ENCODE data around the gene KRT72.

KRT72 gene

GRCh38 chr12:52546126-52546525, 55.1 kb downstream of the KRT72 start:
- Histone ChIP-seq H3K27ac (ENCODE audit: low read length) (no peak overlapping the region), H3K4me3 (ENCODE audit: low read length) (no peak overlapping the region), H3K9me3 (ENCODE audit: insufficient read depth, low read length) (no peaks in the 10 kb centered on the region), H3K9ac (ENCODE audit: low read length) (no peak overlapping the region), H3K4me2 (ENCODE audit: low read length) (no peak overlapping the region), H3K79me2 (ENCODE audit: low read length) (no peaks in the 10 kb centered on the region), H2AFZ (ENCODE audit: low read depth, low read length) (no peak overlapping the region), H4K20me1 (ENCODE audit: insufficient read depth, low read length) (no peaks in the 10 kb centered on the region), H3K36me3 (replicated peaks; ENCODE audit: low read depth, low read length) (no peaks in the 10 kb centered on the region), H3K4me1 (ENCODE audit: low read length) (peaks cover 19% of the 10 kb centered on the region), H3K27me3 (ENCODE audit: low read depth, low read length) (0 out of 2 replicates have a peak, but pooled peaks cover 10% of the 10 kb centered on the region)
- TF ChIP-seq CTCF (IDR thresholded peaks at IDR 0.05; ENCODE audit: low read depth, low read length): no peak
- no peak for TF ChIP-seq EZH2phosphoT487 (IDR thresholded peaks at IDR 0.05; ENCODE audit: low read depth)

GRCh38 chr12:52543985-52544883, 57.0 kb downstream of the KRT72 start:
- H3K4me2 ChIP-seq (ENCODE audit: low read length): no peak overlapping the region
- H3K27ac ChIP-seq (ENCODE audit: low read length): no peak overlapping the region
- no peak for TF ChIP-seq CTCF (IDR thresholded peaks at IDR 0.05; ENCODE audit: low read depth, low read length)
- no peak for TF ChIP-seq EZH2phosphoT487 (IDR thresholded peaks at IDR 0.05; ENCODE audit: low read depth)
- peaks cover 19% of the 10 kb centered on the region for H3K4me1 ChIP-seq (ENCODE audit: low read length)
- H3K27me3 ChIP-seq (ENCODE audit: low read depth, low read length): no peaks in the 10 kb centered on the region
- H3K9me3 ChIP-seq (ENCODE audit: insufficient read depth, low read length): no peaks in the 10 kb centered on the region
- no peak overlapping the region for H3K9ac ChIP-seq (ENCODE audit: low read length)
- no peaks in the 10 kb centered on the region for H3K79me2 ChIP-seq (ENCODE audit: low read length)
- H3K4me3 ChIP-seq (ENCODE audit: low read length): no peak overlapping the region
- H2AFZ ChIP-seq (ENCODE audit: low read depth, low read length): no peak overlapping the region
- H4K20me1 ChIP-seq (ENCODE audit: insufficient read depth, low read length): no peaks in the 10 kb centered on the region
- no peaks in the 10 kb centered on the region for H3K36me3 ChIP-seq (replicated peaks; ENCODE audit: low read depth, low read length)

- Histone ChIP-seq H3K4me1 (ENCODE audit: low read length) (peaks cover 13% of the 10 kb centered on the region), H3K36me3 (replicated peaks; ENCODE audit: low read depth, low read length) (no peaks in the 10 kb centered on the region), H4K20me1 (ENCODE audit: insufficient read depth, low read length) (no peaks in the 10 kb centered on the region), H3K9me3 (ENCODE audit: insufficient read depth, low read length) (no peaks in the 10 kb centered on the region), H3K4me2 (ENCODE audit: low read length) (no peak overlapping the region), H3K4me3 (ENCODE audit: low read length) (no peak overlapping the region), H3K27ac (ENCODE audit: low read length) (no peak overlapping the region), H3K79me2 (ENCODE audit: low read length) (no peaks in the 10 kb centered on the region), H2AFZ (ENCODE audit: low read depth, low read length) (no peak overlapping the region), H3K27me3 (ENCODE audit: low read depth, low read length) (no peaks in the 10 kb centered on the region), H3K9ac (ENCODE audit: low read length) (no peak overlapping the region)
- TF ChIP-seq CTCF (IDR thresholded peaks at IDR 0.05; ENCODE audit: low read depth, low read length) (no peak), EZH2phosphoT487 (IDR thresholded peaks at IDR 0.05; ENCODE audit: low read depth) (no peak)
Observed at GRCh38 chr12:52542785-52543318, 58.4 kb downstream of the KRT72 start.

GRCh38 chr12:52542157-52542556, 59.1 kb downstream of the KRT72 start:
- Histone ChIP-seq H3K4me2 (ENCODE audit: low read length) (no peak overlapping the region), H3K27me3 (ENCODE audit: low read depth, low read length) (no peaks in the 10 kb centered on the region), H3K9me3 (ENCODE audit: insufficient read depth, low read length) (no peaks in the 10 kb centered on the region), H3K36me3 (replicated peaks; ENCODE audit: low read depth, low read length) (no peaks in the 10 kb centered on the region), H4K20me1 (ENCODE audit: insufficient read depth, low read length) (no peaks in the 10 kb centered on the region), H3K4me1 (ENCODE audit: low read length) (peaks cover 6% of the 10 kb centered on the region), H3K4me3 (ENCODE audit: low read length) (no peak overlapping the region), H2AFZ (ENCODE audit: low read depth, low read length) (no peak overlapping the region), H3K9ac (ENCODE audit: low read length) (no peak overlapping the region), H3K27ac (ENCODE audit: low read length) (no peak overlapping the region), H3K79me2 (ENCODE audit: low read length) (no peaks in the 10 kb centered on the region)
- TF ChIP-seq CTCF (IDR thresholded peaks at IDR 0.05; ENCODE audit: low read depth, low read length) (no peak), EZH2phosphoT487 (IDR thresholded peaks at IDR 0.05; ENCODE audit: low read depth) (no peak)

Data from OCI-LY3 (cell line).